ENCODE measurements around the gene LITAF.

- TF ChIP-seq CTCF (IDR thresholded peaks at IDR 0.05) (no peak), EP300 (IDR thresholded peaks at IDR 0.05; ENCODE audit: low read depth) (no peak)
Measured at GRCh38 chr16:11564046-11564926, 22.4 kb downstream of the LITAF start.
